HG02571 (cell line): ENCODE results near the gene RAE1.

ENCODE experiments used
- ATAC-seq: cut with Tn5 transposase; IDR thresholded peaks from one replicate; pipeline ENCODE4 v1.9.1; 2021; ENCODE audit warnings: mild to moderate bottlenecking, moderate library complexity; ENCODE audit not compliant: unreplicated experiment

Gene RAE1

GRCh38 chr20:57387463-57387862 lies 36.4 kb downstream of the RAE1 start:
- no peak for ATAC-seq

GRCh38 chr20:57387945-57388371 lies 36.9 kb downstream of the RAE1 start:
- ATAC-seq = no peak

GRCh38 chr20:57388953-57389694 lies 38.1 kb downstream of the RAE1 start:
- no peak for ATAC-seq

- ATAC-seq = no peak
These were observed 38.9 kb downstream of the RAE1 start for GRCh38 chr20:57389695-57390603.

- ATAC-seq = peak; percentile 57
These were observed 39.8 kb downstream of the RAE1 start, which contains the start of gene RBM38 for GRCh38 chr20:57390604-57391438. Gene RBM38 (plus strand): TSS chr20:57391396. CDS start chr20:57391582, 186 bp downstream.

- ATAC-seq = peak; percentile 3
These were observed 40.6 kb downstream of the RAE1 start for GRCh38 chr20:57391439-57392301.

GRCh38 chr20:57392512-57393271 lies 41.6 kb downstream of the RAE1 start:
- ATAC-seq = no peak

GRCh38 chr20:57393321-57394120 lies 42.5 kb downstream of the RAE1 start:
- ATAC-seq = no peak

GRCh38 chr20:57394121-57395082 lies 43.3 kb downstream of the RAE1 start:
- no peak for ATAC-seq

GRCh38 chr20:57395111-57395966 lies 44.3 kb downstream of the RAE1 start:
- no peak for ATAC-seq

GRCh38 chr20:57396212-57396983 lies 45.3 kb downstream of the RAE1 start:
- no peak for ATAC-seq

- ATAC-seq = no peak
These were observed 46.1 kb downstream of the RAE1 start for GRCh38 chr20:57396984-57397692.

- peak; percentile 2 for ATAC-seq
These were observed 46.6 kb downstream of the RAE1 start for GRCh38 chr20:57397693-57398108.

GRCh38 chr20:57398231-57398821 lies 47.3 kb downstream of the RAE1 start:
- peak; percentile 57 for ATAC-seq
